WERI-Rb-1 (cell line): ENCODE results near the gene MDP1.

Source experiments
- DNase-seq: peaks from one replicate; pipeline ENCODE4 v3.0.0-alpha.2; 2020
- H3K27ac ChIP-seq: fragments of 250-450 bp; sonication (Bioruptor Pico); 2 replicates; pipeline ENCODE4 v1.5.1; 2020; ENCODE audit warnings: mild to moderate bottlenecking, moderate library complexity
- H3K27me3 ChIP-seq: fragments of 250-450 bp; sonication (Bioruptor Pico); 2 replicates; pipeline ENCODE4 v1.5.1; 2021; ENCODE audit warnings: mild to moderate bottlenecking, low read depth, moderate library complexity; ENCODE audit not compliant: insufficient read depth, severe bottlenecking
- H3K36me3 ChIP-seq: fragments of 250-450 bp; sonication (Bioruptor Pico); 2 replicates; pipeline ENCODE4 v1.5.1; 2020; ENCODE audit warnings: mild to moderate bottlenecking, moderate library complexity
- H3K4me3 ChIP-seq: 2 replicates; pipeline ENCODE4 v1.5.1; 2011; ENCODE audit warnings: low read depth, mild to moderate bottlenecking, control low read depth, low read length
- H3K9me3 ChIP-seq: fragments of 250-450 bp; sonication (Bioruptor Pico); 2 replicates; pipeline ENCODE4 v1.5.1; 2021; ENCODE audit warnings: mild to moderate bottlenecking, moderate library complexity; ENCODE audit not compliant: severe bottlenecking
- CTCF ChIP-seq: IDR thresholded peaks from 2 replicates; pipeline ENCODE4 v1.5.1; 2011; ENCODE audit warnings: low read depth, mild to moderate bottlenecking, control low read depth, inconsistent platforms, low read length

Gene MDP1

GRCh38 chr14:24258119-24258518 is 42.3 kb upstream of the MDP1 start:
- no peak for DNase-seq
- no peak overlapping the region for H3K27ac ChIP-seq
- no peak for TF ChIP-seq CTCF
- no peaks in the 10 kb centered on the region; the same call in 1 of the 2 replicates for H3K36me3 ChIP-seq
- H3K9me3 ChIP-seq = no peaks in the 10 kb centered on the region
- no peak overlapping the region for H3K4me3 ChIP-seq
- no peaks in the 10 kb centered on the region for H3K27me3 ChIP-seq

- Histone ChIP-seq H3K9me3 (no peaks in the 10 kb centered on the region), H3K27me3 (no peaks in the 10 kb centered on the region), H3K36me3 (no peaks in the 10 kb centered on the region; the same call in 1 of the 2 replicates), H3K27ac (no peak overlapping the region), H3K4me3 (no peak overlapping the region)
- TF ChIP-seq CTCF = no peak
- no peak for DNase-seq
Observed at GRCh38 chr14:24256960-24257359, 41.1 kb upstream of the MDP1 start.

- Histone ChIP-seq H3K27ac (no peak overlapping the region), H3K36me3 (no peaks in the 10 kb centered on the region; the same call in 1 of the 2 replicates), H3K4me3 (no peak overlapping the region), H3K27me3 (no peaks in the 10 kb centered on the region), H3K9me3 (no peaks in the 10 kb centered on the region)
- no peak for DNase-seq
- no peak for TF ChIP-seq CTCF
Observed at GRCh38 chr14:24255931-24256711, 40.3 kb upstream of the MDP1 start.

GRCh38 chr14:24255438-24255837 is 39.6 kb upstream of the MDP1 start:
- no peaks in the 10 kb centered on the region for H3K9me3 ChIP-seq
- TF ChIP-seq CTCF = no peak
- no peaks in the 10 kb centered on the region for H3K27me3 ChIP-seq
- no peak overlapping the region for H3K4me3 ChIP-seq
- no peak overlapping the region for H3K27ac ChIP-seq
- DNase-seq = no peak
- H3K36me3 ChIP-seq = no peaks in the 10 kb centered on the region; the same call in 1 of the 2 replicates

GRCh38 chr14:24254630-24255392 is 38.9 kb upstream of the MDP1 start:
- Histone ChIP-seq H3K9me3 (no peaks in the 10 kb centered on the region), H3K4me3 (no peak overlapping the region), H3K27ac (no peak overlapping the region), H3K36me3 (no peaks in the 10 kb centered on the region; the same call in 1 of the 2 replicates), H3K27me3 (no peaks in the 10 kb centered on the region)
- TF ChIP-seq CTCF = no peak
- no peak for DNase-seq
